GM19043 (cell line): ENCODE measurements around the gene IQGAP2.

Experiments used
- ATAC-seq: cut with Tn5 transposase; IDR thresholded peaks from one replicate; pipeline ENCODE4 v1.9.1; 2021; ENCODE audit warnings: low read depth; ENCODE audit not compliant: unreplicated experiment

Gene IQGAP2

DNA sequence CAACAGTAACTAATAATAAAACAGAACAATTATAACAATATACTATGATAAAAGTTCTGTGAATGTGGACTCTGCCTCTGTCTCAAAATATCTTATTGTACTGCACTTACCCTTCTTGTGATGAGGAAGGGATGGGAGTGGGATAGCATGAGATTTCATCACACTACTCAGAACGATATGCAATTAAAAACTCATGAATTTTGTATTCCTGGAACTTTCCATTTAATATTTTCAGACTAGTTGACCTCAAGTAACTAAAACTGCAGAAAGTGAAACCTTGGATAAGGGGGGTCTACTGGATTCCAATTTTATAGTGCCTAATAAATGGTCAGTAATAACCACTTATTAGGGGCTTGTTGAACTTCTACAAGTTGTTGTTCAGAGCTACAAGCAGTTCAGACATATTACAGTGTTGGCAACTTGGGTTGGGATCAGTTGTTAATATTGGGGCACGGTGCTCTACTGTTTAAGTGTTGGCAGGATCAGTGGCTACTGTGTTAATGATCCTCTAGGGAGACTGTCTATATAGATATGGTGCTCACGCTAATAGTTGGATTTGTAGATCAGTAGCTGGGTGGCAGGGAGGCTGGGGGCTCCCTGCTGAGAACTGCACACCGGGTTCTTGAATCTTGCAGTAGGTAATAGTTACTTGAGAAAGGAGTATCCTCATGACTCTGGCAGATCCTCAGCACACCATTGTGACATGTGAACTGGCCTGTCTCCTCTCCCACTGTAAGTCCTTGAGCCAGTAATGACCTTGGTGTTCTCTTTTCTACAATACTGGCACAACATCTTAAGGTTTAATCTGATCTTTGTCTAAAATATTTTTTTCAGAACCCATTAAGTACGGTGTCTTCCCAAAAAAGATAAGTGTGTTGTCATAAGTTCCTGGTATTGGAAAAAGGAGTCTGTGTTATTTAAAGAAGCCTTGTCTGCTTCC, 158.1 kb downstream of the IQGAP2 start:
- no peak for ATAC-seq

DNA sequence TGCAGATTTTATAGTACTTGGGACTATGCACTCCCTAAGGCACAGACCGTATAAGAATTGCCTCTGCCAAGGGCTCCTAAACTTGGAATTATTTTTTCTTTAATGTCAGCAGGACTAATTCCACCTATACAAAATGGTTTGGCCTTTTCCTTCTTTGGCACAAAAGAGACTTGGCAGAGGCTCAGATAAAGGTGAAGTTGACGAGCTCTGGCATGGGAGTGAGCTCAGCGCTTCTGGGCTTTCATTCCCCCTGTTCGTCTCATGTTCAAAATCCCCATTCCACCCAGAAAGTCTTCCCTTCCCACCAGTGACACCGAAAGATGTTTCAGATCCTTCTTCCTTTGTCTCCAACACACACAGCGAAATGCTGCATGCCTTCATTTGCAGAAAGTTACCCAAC, 158.9 kb downstream of the IQGAP2 start:
- ATAC-seq: no peak

DNA sequence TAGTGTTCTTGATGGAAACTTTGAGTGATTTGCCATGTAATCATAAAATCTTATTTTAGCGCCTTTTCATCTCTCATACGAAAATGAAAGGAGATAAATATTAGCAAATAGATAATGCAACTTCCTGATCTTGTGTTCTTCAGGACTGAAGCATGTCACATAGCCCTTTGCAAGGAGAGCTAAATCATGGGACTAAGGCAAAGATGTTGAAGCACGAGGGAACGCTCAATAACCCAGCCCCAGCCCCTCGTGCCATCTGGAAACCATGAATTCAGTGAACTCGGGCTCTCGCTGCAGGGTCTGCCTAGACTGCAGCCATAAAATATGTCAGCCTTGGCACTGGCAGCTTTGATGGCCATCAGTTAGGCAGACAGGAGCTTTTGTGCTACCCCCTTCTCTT, 161.9 kb downstream of the IQGAP2 start:
- no peak for ATAC-seq

DNA sequence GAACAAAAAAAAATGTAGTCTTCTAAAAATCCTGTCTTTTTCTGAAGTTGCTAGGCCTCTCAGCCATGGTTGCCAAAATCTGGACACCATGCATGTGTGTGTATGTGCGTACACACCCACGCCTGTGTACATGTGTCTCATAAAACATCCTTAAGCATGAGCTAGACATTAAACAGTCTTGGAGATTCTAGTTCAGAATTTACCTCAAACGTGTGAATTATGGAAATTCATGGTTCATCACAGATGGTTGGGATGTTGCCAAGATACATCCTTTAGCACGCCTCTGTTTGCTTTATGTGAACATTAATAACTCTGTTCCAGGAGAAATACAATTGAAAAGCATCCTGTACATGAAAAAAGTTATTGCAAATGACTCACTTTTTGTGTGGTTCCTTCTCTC, 167.1 kb downstream of the IQGAP2 start:
- ATAC-seq: no peak

DNA sequence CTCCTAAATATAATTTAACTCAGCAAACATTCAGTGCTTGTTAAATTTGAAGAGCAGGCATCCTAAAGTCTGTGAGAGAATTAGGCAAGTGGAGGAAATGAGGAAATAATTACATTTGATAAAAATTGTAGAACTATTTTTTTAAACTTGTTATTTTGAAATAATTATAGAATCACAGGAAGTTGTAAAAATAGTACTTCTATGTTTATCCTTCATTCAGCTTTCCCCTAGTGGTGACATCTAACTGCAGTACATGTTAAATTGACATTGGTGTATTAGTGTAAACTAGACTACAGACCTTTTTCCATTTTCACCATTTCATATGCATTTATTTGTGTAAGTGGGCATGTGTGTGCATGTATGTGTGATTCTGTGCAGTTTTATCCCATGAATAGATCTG, 168.5 kb downstream of the IQGAP2 start:
- no peak for ATAC-seq

DNA sequence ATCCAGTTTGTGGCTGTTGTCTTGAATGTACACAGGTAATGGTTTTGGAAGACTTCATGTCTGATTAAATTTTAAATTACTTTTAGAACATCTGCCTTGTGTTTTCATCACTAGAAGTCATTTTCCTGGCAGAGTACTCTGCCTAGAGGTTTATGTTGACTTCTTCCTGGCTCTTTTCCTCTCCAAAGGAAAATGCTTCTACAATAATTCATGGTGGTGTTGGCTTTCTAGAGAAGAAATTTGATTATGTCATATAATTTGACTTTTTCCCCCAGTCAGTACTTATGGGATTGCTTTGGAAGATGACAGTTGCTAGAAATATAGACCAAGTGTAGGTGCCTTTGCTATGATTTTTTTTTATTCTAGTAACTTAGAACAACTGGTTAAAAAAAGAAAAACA, 173.4 kb downstream of the IQGAP2 start:
- ATAC-seq: no peak

DNA sequence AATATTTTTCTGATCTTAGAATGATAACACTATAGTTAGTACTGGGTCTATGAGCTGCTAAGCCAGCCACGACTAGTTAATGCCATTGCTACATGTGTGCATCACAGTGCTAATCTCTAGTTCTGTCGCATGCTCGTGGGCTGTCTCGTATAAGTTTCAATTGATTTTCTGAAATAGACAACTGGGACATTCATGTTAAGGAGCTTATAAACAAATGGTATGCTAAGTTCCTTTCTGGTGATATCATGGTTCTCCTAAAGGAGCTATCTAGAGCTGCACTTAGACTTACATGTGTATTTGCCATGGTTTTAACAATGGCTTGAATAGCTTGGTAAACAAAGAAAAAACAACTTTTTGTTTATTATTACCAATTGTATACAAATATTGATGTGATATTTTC, 173.9 kb downstream of the IQGAP2 start:
- no peak for ATAC-seq

DNA sequence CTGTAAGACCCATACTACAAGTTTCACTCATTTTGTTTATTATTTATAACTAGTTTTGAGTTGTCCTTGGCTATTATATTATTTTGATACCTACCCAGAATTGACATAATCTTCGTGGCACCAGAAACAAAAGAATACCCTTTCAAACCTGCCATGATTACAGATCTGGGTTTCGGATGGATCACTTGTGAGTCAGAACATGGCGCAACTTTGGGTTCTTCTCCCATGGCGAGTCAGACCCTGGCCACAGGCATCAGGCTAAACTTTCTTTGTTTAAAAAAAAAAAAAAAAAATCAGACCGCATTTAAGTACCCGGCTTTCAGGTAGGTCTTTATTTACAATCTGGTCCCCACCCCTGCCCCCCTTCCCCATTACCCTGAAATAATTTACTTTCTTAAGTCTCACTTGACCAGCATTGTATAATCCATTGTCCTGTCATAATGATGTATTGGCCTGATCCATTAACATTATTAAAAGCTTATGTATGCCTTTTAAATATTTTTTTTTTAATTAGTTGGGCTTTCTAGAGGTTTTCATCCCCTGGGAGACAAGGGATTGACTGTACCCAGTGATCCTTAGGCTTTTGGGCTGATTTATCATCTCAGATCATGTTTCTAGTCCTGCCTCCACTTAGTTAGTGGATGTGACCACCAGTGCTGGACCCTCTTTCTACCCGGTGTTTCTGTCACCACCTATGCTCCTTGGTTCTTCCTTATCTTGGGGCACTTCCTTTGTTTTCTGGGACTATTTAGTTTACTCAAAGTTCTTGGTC, 176.3 kb downstream of the IQGAP2 start:
- ATAC-seq: no peak

DNA sequence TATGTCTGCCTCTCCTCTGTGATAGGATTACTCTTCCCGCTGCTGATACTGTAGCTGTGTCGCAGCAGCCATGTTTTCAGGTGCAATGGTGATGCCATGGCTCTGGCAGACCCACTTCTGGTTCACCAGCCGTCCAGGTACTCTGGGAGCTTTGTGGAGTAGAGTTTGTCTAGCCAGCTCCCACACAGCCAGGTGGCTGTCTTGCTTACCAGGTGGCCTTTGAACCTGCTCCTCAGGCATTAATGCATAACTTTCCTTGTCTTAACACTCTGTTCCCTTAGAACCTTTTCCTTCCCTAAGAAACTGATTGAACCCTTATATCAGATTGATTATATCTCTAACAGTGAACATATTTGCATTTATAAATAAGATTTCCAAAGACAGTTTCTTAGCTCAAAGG, 177.9 kb downstream of the IQGAP2 start:
- ATAC-seq: no peak

DNA sequence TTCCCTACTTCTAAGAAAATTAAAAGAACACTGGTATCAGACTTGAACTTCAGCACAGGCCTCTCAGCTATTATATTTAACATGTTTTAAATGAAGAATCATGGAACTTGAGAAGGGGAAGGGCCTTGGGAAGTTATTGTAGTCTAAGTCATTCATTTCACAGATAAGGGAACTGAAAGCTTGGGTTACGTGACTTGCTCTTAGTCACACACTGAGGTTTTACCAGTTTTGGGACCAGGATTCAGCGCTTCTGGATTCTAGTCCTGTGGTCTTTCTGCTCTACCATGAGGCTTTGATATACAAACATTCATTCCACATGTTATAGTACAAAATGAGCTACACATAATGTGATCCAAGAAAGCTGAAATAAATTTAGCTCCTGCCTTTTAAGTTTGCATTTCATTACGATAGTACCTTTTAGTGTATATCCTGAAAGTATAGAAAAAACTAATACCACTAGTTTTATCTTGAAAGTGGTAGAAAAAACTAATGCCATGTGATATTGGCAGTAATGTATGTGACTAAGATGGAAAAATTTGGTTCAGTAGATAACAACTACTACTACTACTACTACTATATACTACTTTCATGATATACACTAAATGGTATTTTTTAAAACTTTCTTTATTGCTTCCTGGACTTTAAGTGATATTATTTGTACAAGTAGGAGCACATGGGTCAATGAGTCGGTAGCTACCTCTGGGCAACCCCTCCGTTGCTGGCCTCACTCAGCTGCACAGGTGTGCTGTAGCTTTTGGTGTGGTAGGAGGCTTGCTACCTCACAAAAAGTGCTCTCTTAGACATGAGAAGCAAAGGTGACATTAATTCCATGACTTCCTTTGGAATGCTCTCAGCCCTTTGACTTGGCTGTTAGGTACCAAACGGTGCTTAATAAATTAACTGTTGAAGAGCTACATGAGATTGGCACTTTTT, 179.4 kb downstream of the IQGAP2 start:
- peak; percentile 97 for ATAC-seq

DNA sequence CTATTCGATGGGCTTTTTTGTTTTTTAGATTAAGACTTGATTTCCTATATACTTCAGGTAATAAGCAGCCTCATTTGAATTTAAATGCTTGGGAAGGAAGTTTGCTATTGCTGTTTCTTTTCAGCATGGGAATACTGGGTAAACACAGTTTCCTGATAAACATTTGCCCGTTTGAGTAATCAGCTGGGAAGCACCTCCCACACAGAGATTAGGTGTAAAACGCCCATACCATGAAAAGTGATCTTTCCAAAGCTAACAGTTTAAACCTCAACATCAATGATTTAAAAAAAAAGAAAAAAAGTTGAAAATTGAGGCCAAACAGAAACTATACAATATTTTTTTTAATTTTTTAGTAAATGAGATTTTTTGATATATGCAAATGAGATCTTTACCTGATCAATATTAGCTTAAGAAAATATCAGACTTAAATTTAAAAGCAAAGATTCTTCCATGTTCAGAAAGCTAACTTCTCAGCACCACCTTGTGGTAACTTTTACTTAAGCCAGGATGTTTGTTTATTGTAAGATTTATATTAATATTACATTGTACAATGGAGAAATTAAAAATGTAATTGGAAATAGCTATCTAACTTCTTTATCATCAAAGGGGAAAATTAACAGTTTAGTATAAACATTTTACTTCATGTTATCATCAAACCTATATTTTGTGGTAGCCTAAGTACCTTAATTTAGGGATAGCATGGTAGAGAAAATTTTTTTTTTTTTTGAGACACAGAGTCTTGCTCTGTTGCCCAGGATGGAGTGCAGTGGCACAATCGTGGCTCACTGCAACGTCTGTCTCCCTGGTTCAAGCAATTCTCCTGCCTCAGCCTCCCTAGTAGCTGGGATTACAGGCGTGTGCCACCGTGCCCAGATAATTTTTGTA, 180.3 kb downstream of the IQGAP2 start:
- ATAC-seq: no peak

DNA sequence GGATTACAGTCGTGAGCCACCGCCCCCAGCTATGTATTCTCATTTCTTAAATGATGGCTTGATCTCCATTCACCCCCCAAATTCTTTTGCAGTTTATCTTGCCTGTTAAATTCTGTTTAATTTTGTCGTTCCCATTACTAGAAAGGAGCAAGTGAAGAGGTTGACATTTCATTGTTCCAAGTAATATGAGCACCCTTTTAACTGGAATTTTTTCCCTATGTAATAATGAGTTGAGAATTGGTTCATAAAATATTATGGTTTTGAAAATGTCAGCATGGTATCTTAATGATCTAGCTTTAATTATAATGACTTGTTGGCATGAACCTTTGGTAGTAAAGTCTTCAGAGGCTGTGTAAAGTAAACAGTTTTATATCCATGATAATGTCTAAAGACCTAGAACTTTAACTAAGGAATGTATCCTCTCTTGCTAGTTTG, 182.7 kb downstream of the IQGAP2 start:
- no peak for ATAC-seq

DNA sequence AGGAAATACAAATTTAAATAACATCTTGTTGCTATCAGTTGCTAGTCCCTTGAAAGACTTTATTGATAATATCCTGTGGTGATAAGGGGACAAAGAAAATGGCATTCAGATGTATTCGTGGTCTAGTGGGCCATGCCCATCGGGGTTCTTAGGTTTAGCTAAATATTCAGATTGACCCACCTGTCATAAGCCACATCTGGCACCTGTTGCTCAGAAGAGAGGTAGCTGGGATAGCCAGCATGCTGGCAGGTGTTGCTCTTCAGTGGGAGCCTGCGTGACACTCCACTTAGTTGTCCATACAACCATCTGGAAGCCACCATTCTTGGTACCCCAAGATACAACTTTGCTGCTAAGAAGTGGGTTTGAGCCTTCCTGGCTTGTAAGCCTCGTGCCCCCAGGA, 183.4 kb downstream of the IQGAP2 start:
- no peak for ATAC-seq

DNA sequence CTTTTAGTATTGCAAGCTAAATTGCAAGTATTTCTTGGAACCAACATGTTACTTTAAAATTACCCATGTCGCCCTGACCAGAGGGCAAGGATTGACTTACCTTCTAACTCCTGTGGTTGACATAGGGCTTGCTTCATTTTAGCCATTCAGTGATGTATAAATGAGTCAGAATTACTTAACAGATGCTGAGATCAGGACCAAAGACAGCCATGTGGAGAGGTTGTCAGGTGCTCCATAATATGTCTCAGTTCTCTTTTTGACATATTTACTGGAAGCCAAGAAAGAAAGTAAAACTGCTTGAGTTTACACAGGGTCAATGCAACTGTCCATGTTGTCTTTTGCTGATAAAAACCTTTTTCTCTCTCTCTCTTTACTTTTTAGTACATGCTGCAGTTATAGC, 186.9 kb downstream of the IQGAP2 start:
- peak; percentile 96 for ATAC-seq

DNA sequence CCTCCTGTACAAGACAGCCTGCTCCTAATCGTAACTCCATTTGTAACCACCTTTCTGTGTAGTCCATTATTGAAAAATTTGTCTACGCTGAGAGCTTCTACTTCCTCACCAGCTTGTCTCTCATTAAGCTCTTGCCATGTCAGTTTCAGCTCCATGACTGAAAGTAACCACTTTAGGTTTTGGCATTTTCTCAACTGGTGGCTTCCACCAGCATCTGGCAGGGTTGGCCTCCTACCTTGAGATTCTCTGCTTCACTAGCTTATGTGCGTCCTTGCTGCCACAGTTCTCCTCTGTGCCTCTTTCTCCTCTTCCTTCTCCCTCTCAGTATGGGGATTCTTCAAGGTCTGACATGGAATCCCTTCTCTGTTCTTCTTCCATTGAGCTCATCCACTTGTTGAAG, 188.3 kb downstream of the IQGAP2 start:
- ATAC-seq: no peak

DNA sequence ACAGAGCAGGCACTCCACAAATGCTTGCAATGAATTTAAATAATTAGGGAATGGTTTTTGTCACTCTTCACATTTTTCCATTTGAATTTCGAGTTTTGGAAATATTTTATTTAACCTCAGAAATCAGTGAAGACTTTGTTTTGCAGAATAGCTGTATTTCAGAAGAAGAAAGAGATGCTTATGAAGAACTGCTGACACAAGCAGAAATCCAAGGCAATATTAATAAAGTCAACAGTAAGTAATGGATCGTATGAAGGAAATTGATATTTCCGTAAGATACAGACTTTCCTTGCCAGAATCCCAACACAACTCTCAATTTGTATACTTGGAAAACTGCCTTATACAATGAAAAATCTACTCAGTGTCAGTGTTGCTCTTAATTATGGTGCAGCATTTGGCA, 189.6 kb downstream of the IQGAP2 start:
- ATAC-seq: no peak

DNA sequence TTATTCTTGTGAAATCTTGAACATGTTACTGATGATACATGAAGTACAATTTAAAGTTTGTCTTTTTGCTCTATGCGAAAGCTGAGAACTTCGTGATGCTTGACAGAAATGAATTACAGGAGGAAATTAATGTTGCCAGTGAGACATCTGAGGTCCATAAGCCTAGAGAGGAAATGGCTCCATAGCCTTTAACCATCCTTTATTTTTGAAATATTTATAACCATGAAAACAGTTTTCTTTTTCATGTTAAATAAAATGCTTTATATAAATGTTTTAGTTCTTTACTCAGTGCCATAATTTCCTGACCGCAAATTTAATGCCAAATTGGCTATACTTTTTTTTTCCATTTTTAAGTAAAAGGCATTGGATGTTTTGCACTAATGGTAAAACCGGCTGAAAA, 191.0 kb downstream of the IQGAP2 start:
- no peak for ATAC-seq

DNA sequence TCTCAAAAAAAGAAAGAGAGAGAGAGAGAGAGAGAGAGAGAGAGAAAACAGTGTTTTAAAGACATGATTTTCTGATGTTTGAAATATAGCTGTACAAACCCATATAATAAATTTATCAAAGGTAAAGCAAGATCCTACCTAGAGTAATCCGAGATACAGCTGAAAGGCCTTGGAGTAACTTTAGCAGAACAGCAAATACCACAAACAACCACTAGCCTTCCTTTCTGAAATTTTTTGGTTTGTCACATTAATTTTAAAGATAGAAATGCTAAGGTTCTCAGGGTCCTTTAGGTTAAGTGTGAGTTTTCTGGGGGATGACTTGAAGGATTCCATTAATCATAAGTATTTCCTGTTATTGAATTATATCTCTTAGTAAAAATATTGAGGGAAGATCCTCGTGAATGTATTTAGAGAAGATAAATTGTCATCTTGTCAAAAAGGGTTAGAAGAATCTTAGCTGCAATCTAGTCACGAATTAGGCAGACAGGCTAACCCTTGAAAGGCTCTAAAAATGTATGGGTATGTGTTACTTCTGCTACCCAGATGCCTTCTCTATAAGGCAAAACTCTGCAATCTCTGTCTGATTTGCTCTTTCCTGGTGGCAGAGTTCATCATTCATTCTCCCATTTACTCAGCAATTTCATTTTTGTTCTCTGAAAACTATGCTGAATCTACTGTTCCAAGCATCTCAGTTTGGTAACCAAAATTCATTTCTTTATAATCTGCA, 192.8 kb downstream of the IQGAP2 start:
- ATAC-seq: no peak

DNA sequence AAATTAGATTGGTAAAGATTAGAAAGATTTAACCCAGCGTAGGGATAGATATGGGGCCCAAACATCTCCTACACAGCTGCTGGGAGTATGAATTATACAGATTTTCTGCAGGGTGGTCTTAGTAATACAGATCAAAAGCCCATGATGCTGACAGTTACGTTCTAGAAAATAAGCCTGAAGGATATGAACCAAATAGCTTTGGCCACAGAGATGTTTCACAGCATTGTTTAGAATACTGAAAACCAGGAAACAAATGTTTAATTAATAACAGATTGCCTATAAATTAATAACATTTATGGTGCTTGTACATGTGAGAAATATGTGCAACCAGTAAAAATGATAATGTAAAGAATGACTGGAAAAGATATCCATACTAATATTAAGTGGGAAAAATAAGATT, 195.4 kb downstream of the IQGAP2 start:
- no peak for ATAC-seq
